HL-60 (cell line): ENCODE measurements around the gene TRIP10.
A peak's percentile ranks its signal among the peaks of the same experiment; 100 is the strongest.

ENCODE experiments used
- DNase-seq, 2 experiments: peaks; one replicate each; pipeline ENCODE4 v3.0.0-alpha.2; 2010 to 2020; ENCODE audit warnings: low read depth in 1 of 2, low spot score in 1 of 2
- H3K27ac ChIP-seq: fragments of 250-450 bp; sonication (Bioruptor Pico); replicated peaks from 2 replicates; pipeline ENCODE4 v1.5.1; 2020; ENCODE audit warnings: mild to moderate bottlenecking, moderate library complexity
- H3K27me3 ChIP-seq: fragments of 250-450 bp; sonication (Bioruptor Pico); 2 replicates; pipeline ENCODE4 v1.5.1; 2021; ENCODE audit warnings: mild to moderate bottlenecking, moderate library complexity; ENCODE audit not compliant: insufficient read depth, poor library complexity, severe bottlenecking
- H3K4me3 ChIP-seq: replicated peaks from 2 replicates; pipeline ENCODE4 v1.5.1; 2011; ENCODE audit warnings: mild to moderate bottlenecking, control low read depth, low read length; ENCODE audit not compliant: insufficient read depth
- CTCF ChIP-seq: IDR thresholded peaks from one replicate; pipeline ENCODE4 v1.5.1; 2011; ENCODE audit warnings: low read length, control low read depth, inconsistent platforms; ENCODE audit not compliant: insufficient read depth
- GABPA ChIP-seq: IDR thresholded peaks from 2 replicates; pipeline ENCODE4 v1.6.1; 2012; ENCODE audit warnings: low read depth
- POLR2AphosphoS5 ChIP-seq: IDR thresholded peaks from 2 replicates; pipeline ENCODE4 v1.6.1; 2012; ENCODE audit warnings: low read depth
- REST ChIP-seq: IDR thresholded peaks from 2 replicates; pipeline ENCODE4 v1.6.1; 2012; ENCODE audit warnings: low read depth; ENCODE audit not compliant: insufficient replicate concordance
- SPI1 ChIP-seq: IDR thresholded peaks from 2 replicates; pipeline ENCODE4 v1.6.1; 2012; ENCODE audit warnings: low read depth, mild to moderate bottlenecking, borderline replicate concordance

TRIP10 gene

GRCh38 chr19:6737284-6737872 is 2.1 kb upstream of the TRIP10 start, which contains the start of gene GPR108:
Gene GPR108, minus strand, starts transcription at chr19:6737580. Its CDS starts 4 bp downstream, at chr19:6737576.
- DNase-seq = peak; percentile 58 to 100
- Histone ChIP-seq H3K4me3 (peak within 1 kb of the TSS; percentile 87), H3K27me3 (no peaks in the 10 kb centered on the region), H3K27ac (peak within 1 kb of the TSS; percentile 81)
- peak; percentile 70 for TF ChIP-seq GABPA
- TF ChIP-seq REST = no peak
- no peak for TF ChIP-seq CTCF
- no peak for TF ChIP-seq SPI1
- no peak for TF ChIP-seq POLR2AphosphoS5

GRCh38 chr19:6737873-6738786 is 1.4 kb upstream of the TRIP10 start:
- peak overlapping the region; percentile 5 for H3K27ac ChIP-seq
- peak; percentile 99 for TF ChIP-seq SPI1
- no peak for TF ChIP-seq REST
- peak; percentile 76 for TF ChIP-seq GABPA
- peak; percentile 57 for TF ChIP-seq CTCF
- TF ChIP-seq POLR2AphosphoS5 = no peak
- H3K27me3 ChIP-seq = no peaks in the 10 kb centered on the region
- DNase-seq = peak; percentile 90 to 100
- H3K4me3 ChIP-seq = no peak overlapping the region

GRCh38 chr19:6738787-6739389 is 592 bp upstream of the TRIP10 start:
- H3K27ac ChIP-seq = no peak overlapping the region; the same call in 1 of the 2 replicates
- TF ChIP-seq SPI1 (no peak), CTCF (no peak), POLR2AphosphoS5 (no peak)
- H3K27me3 ChIP-seq = no peaks in the 10 kb centered on the region
- no peak overlapping the region for H3K4me3 ChIP-seq
- no peak for DNase-seq
